K562 (cell line): ENCODE data around the gene CLDN5. TPM values are rescaled to one million over a fixed set of nuclear protein-coding genes. Genes with fewer than 3 reads are reported as not detected.

Source experiments
- ATAC-seq: fragments of 200-7000 bp; cut with Tn5 transposase; 3 replicates; pipeline ENCODE4 v1.9.1; 2020; ENCODE audit warnings: moderate library complexity
- BruUV-seq: library from RNA; stranded (reverse); fragments of 400-500 nt; replicated peaks from 2 replicates; lab custom pipeline; 2021; lab: Mats Ljungman, UMichigan
- CTCF ChIA-PET: fragments of 300-600 bp; formaldehyde crosslinking; extraction: SDS; loops from one replicate; lab custom pipeline; 2021; ENCODE audit warnings: low intra/inter-chr PET ratio; lab: Yijun Ruan, JAX
- POLR2A ChIA-PET: fragments of 300-600, 350-650 bp; sonication (Branson Sonifier 250); formaldehyde crosslinking; extraction: SDS; loops from one replicate; lab custom pipeline; 2021; ENCODE audit warnings: antibody characterized with exemption, inconsistent platforms; lab: Yijun Ruan, JAX
- DNase-seq, 4 experiments: peaks; one replicate each; pipeline versions ENCODE4 v3.0.0 to v3.0.0-alpha.2; 2011 to 2018; ENCODE audit warnings: low spot score in 3 of 4, mixed read lengths in 3 of 4; ENCODE audit errors: extremely low read depth in 1 of 4
- FAIRE-seq: peaks from 2 replicates; lab custom pipeline; 2011; peaks lifted over from hg19 to GRCh38; lab: Jason Lieb, UNC
- H2AFZ ChIP-seq: 2 replicates; pipeline ENCODE4 v1.6.0; 2011; ENCODE audit warnings: low read depth, low read length, control low read depth, inconsistent platforms
- H3K27ac ChIP-seq: fragments of 200-600 bp; 3 replicates; pipeline ENCODE4 v1.8.0; 2011; ENCODE audit warnings: low read depth, mild to moderate bottlenecking, control low read depth, inconsistent platforms, low read length, moderate library complexity, mixed read lengths; ENCODE audit errors: extremely low read depth
- H3K27me3 ChIP-seq, 2 experiments: fragments of 300-600 bp in 1 of 2; 2 replicates in 1 of 2; 3 replicates in 1 of 2; pipeline versions ENCODE4 v1.6.0 to v1.8.0; 2011; ENCODE audit warnings: inconsistent platforms in 2 of 2, low read length in 2 of 2, mild to moderate bottlenecking in 1 of 2, mixed read lengths in 1 of 2, moderate library complexity in 1 of 2; ENCODE audit not compliant: control insufficient read depth in 2 of 2, insufficient read depth in 2 of 2
- H3K36me3 ChIP-seq: fragments of 300-600 bp; 3 replicates; pipeline ENCODE4 v1.8.0; 2011; ENCODE audit warnings: mild to moderate bottlenecking, low read length, inconsistent platforms; ENCODE audit not compliant: control insufficient read depth, insufficient read depth
- H3K4me1 ChIP-seq, 2 experiments: fragments of 200-600 bp in 1 of 2; replicated peaks in 1 of 2; 2 replicates in 1 of 2; 3 replicates in 1 of 2; pipeline versions ENCODE4 v1.5.1 to v1.8.0; 2011; ENCODE audit warnings: inconsistent platforms in 2 of 2, low read length in 2 of 2, mild to moderate bottlenecking in 1 of 2, mixed read lengths in 1 of 2, moderate library complexity in 1 of 2; ENCODE audit not compliant: control insufficient read depth in 2 of 2, insufficient read depth in 2 of 2
- H3K4me2 ChIP-seq: 2 replicates; pipeline ENCODE4 v1.6.1; 2011; ENCODE audit warnings: low read length, control low read depth, inconsistent platforms, mixed read lengths; ENCODE audit not compliant: insufficient read depth
- H3K4me3 ChIP-seq: fragments of 200-600 bp; sonication (generic), shearing (Covaris generic); 2 replicates; pipeline ENCODE4 v1.5.1; 2016; ENCODE audit warnings: control low read depth, inconsistent platforms
- H3K79me2 ChIP-seq: fragments of 200-600 bp; 3 replicates; pipeline ENCODE4 v1.8.0; 2011; ENCODE audit warnings: low read length, inconsistent platforms; ENCODE audit not compliant: control insufficient read depth, insufficient read depth
- H3K9ac ChIP-seq, 2 experiments: 2 replicates each; pipeline versions ENCODE4 v1.6.0 to v1.6.1; 2011; ENCODE audit warnings: low read depth in 2 of 2, low read length in 2 of 2, control low read depth in 1 of 2, inconsistent platforms in 1 of 2, mild to moderate bottlenecking in 1 of 2, mixed read lengths in 1 of 2; ENCODE audit not compliant: insufficient read depth in 1 of 2
- H3K9me1 ChIP-seq: one replicate; pipeline ENCODE4 v1.6.0; 2011; ENCODE audit warnings: inconsistent platforms, mild to moderate bottlenecking, low read length, moderate library complexity; ENCODE audit not compliant: control insufficient read depth, insufficient read depth
- H3K9me3 ChIP-seq: replicated peaks from 2 replicates; pipeline ENCODE4 v1.5.1; 2011; ENCODE audit warnings: low read depth, low read length, inconsistent platforms; ENCODE audit not compliant: control insufficient read depth, insufficient read depth
- H4K20me1 ChIP-seq: replicated peaks from 2 replicates; pipeline ENCODE4 v1.6.1; 2011; ENCODE audit warnings: low read length, inconsistent platforms, mixed read lengths; ENCODE audit not compliant: control insufficient read depth, insufficient read depth
- CHD4 ChIP-seq: fragments of 200-600 bp; sonication (generic); IDR thresholded peaks from 3 replicates; pipeline ENCODE4 v1.6.1; 2012; ENCODE audit warnings: low read depth, mild to moderate bottlenecking, mixed read lengths, low read length, inconsistent platforms; ENCODE audit not compliant: insufficient read depth, insufficient replicate concordance, poor library complexity, severe bottlenecking
- HNRNPLL ChIP-seq: fragments of 200-400 bp; formaldehyde crosslinking; IDR thresholded peaks from 2 replicates; pipeline ENCODE4 v1.6.1; 2017; ENCODE audit warnings: low read length, low read depth, mild to moderate bottlenecking; ENCODE audit not compliant: poor library complexity, severe bottlenecking
- KHSRP ChIP-seq: fragments of 450-650 bp; IDR thresholded peaks from 2 replicates; pipeline ENCODE4 v1.6.1; 2017
- MXI1 ChIP-seq: IDR thresholded peaks from 2 replicates; pipeline ENCODE4 v1.6.1; 2011; ENCODE audit warnings: low read depth, mild to moderate bottlenecking, improper control_type of control experiment, low read length
- MYNN ChIP-seq, 2 experiments: sonication (generic); formaldehyde crosslinking in 1 of 2; IDR thresholded peaks; 2 replicates each; pipeline versions ENCODE4 v1.5.0 to v1.6.1; 2016 to 2020; ENCODE audit warnings: antibody characterized with exemption in 1 of 2, missing genetic modification reagents in 1 of 2
- RBM25 ChIP-seq: fragments of 200-400 bp; formaldehyde crosslinking; IDR thresholded peaks from 2 replicates; pipeline ENCODE4 v1.6.1; 2018; ENCODE audit warnings: low read length, low read depth, moderate library complexity; ENCODE audit not compliant: severe bottlenecking
- STAT5B ChIP-seq: fragments of 250-450 bp; sonication (Bioruptor Pico); IDR thresholded peaks from 2 replicates; pipeline ENCODE4 v1.8.0; 2021; ENCODE audit warnings: mild to moderate bottlenecking, inconsistent platforms
- ZBTB40 ChIP-seq, 2 experiments: fragments of 450-650 bp in 1 of 2; sonication (generic) in 1 of 2; formaldehyde crosslinking in 1 of 2; IDR thresholded peaks; 2 replicates each; pipeline versions ENCODE4 v1.7.1 to v1.9.0; 2016 to 2022; ENCODE audit warnings: inconsistent platforms in 1 of 2, mild to moderate bottlenecking in 1 of 2, missing genetic modification reagents in 1 of 2
- ZFPM2 ChIP-seq: fragments of 250-450 bp; sonication (Bioruptor Pico); IDR thresholded peaks from 2 replicates; pipeline ENCODE4 v1.5.1; 2022; ENCODE audit warnings: mild to moderate bottlenecking
- ZNF12 ChIP-seq: sonication (generic); formaldehyde crosslinking; IDR thresholded peaks from 2 replicates; pipeline ENCODE4 v1.4.0; 2020; ENCODE audit warnings: mild to moderate bottlenecking, missing genetic modification reagents
- WGBS: fragments of 100-300 bp; shearing (Covaris generic); methylation state at CpG from one replicate; pipeline ENCODE4 v1.1.6; 2016; ENCODE audit warnings: low coverage, mixed read lengths; ENCODE audit not compliant: insufficient coverage; ENCODE audit errors: missing lambda C conversion rate; 5-methylcytosine and 5-hydroxymethylcytosine counted together
- in situ Hi-C: fragments of 300-500 bp; cut with MboI; formaldehyde crosslinking; loops from 4 replicates; pipeline ENCODE4 v1.15.0; 2018; ENCODE audit warnings: inconsistent platforms, mixed read lengths
- intact Hi-C: fragments of 100-400 bp; cut with micrococcal nuclease; formaldehyde crosslinking; loops from 2 replicates; pipeline ENCODE4 v1.14.2; 2022
- polyA plus RNA-seq, 8 experiments: library from polyadenylated mRNA; depleted of rRNA in 4 of 8; stranded (reverse) in 5 of 8; unstranded in 3 of 8; fragments of >200 nt; fragmentation: Nextera tagmentation in 2 of 8; fragmentation: Illumina TruSeq in 1 of 8; extraction: Ambion mirVana in 2 of 8; extraction: Trizol in 1 of 8; gene quantifications; 2 replicates each; pipeline versions ENCODE4 v1.2.1 to v1.2.3, GENCODE V29; 2011 to 2014; ENCODE audit warnings: inconsistent platforms in 1 of 8, missing spikeins in 1 of 8
- total RNA-seq, 7 experiments: library from RNA; depleted of rRNA in 6 of 7; stranded (reverse); fragments of >200 nt in 6 of 7; fragmentation: Illumina TruSeq in 2 of 7; extraction: Trizol in 2 of 7; gene quantifications; 2 replicates each; pipeline versions ENCODE4 v1.2.1 to v1.2.3, GENCODE V29; 2011 to 2021; ENCODE audit warnings: low replicate concordance in 1 of 7
- TF ChIP-seq, protein P1 (sequence below): fragments of 250-450 bp; sonication (Bioruptor Pico); IDR thresholded peaks from 2 replicates; pipeline ENCODE4 v1.8.0; 2022; ENCODE audit warnings: inconsistent platforms, mild to moderate bottlenecking, moderate library complexity, borderline replicate concordance

The CLDN5 gene
- total and polyA plus RNA-seq, 9 of the 15 experiments (the other 6 are each of a cell fraction or from before 2014, with no cell fraction given): 0.20 TPM; not detected in 8

DNA sequence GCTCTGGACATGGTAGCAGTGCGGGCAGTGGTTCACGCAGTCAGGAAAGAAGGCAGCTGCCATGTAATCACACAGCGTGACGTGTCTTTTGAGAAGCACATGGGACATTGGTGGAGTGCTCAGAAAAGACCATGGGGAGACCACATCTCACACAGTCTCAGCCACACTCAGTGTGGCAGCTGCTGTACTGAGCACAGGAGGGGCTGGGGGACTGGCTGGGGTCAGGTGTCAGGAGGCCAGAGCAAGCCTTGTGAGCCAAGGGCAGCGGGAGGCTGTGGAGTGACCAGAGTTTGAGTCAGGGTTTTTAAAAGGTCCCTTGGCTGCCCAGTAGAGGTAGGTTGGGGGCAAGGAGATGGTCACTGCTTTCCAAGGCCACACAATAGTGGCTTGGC is 18.5 kb downstream of the CLDN5 start:
- ChIA-PET CTCF (no interaction called here), POLR2A (interaction anchor here (0.7 to 6.3 kb wide), 14 partner anchors 6 to 492 kb away, joined by 3 to 46 read pairs (median 5); partner anchors contain the start of genes CDC45, CLDN5 and UFD1)
- DNase-seq (no peak), ATAC-seq (no peak; the same call in 2 of the 3 replicates), FAIRE-seq (no peak)
- Histone ChIP-seq H4K20me1 (peaks cover 10% of the 10 kb centered on the region; the same call in 1 of the 2 replicates), H3K4me2 (no peak overlapping the region), H3K4me1 (peaks cover 0 to 5% of the 10 kb centered on the region in 2 experiments; a peak in 1 of 5 replicates), H3K79me2 (no peaks in the 10 kb centered on the region), H3K36me3 (peaks cover 99% of the 10 kb centered on the region), H3K27me3 (no peaks in the 10 kb centered on the region), H2AFZ (no peak overlapping the region), H3K9me3 (no peaks in the 10 kb centered on the region), H3K27ac (no peak overlapping the region), H3K9ac (peak overlapping the region in 1 of 2 experiments; percentile 21; a peak in 1 of 4 replicates), H3K4me3 (no peak overlapping the region), H3K9me1 (no peaks in the 10 kb centered on the region)
- WGBS: 95% methylated on average over 5 of the region's 5 CpGs
- BruUV-seq: no TSS peak
- intact Hi-C loops (no loop called here), in situ Hi-C loops (loop anchor here (10.0 kb wide), 1 partner anchor 839 kb away; no protein-coding TSS in a partner anchor)
- no peak for TF ChIP-seq RBM25
- TF ChIP-seq ZBTB40 (IDR thresholded peaks at IDR 0.05): no peak
- no peak for TF ChIP-seq ZBTB40 (CRISPR knock-in tag; IDR thresholded peaks at IDR 0.05)
- TF ChIP-seq STAT5B (CRISPR knock-in tag): no peak
- no peak for TF ChIP-seq ZNF12
- TF ChIP-seq MXI1: no peak
- peak; percentile 13; the same call in 1 of the 2 replicates for TF ChIP-seq MYNN (IDR thresholded peaks at IDR 0.05)
- TF ChIP-seq MYNN (CRISPR knock-in tag; IDR thresholded peaks at IDR 0.05): no peak
- peak; percentile 13 for TF ChIP-seq HNRNPLL
- no peak for TF ChIP-seq CHD4
- no peak for TF ChIP-seq KHSRP
- TF ChIP-seq, protein P1, sequence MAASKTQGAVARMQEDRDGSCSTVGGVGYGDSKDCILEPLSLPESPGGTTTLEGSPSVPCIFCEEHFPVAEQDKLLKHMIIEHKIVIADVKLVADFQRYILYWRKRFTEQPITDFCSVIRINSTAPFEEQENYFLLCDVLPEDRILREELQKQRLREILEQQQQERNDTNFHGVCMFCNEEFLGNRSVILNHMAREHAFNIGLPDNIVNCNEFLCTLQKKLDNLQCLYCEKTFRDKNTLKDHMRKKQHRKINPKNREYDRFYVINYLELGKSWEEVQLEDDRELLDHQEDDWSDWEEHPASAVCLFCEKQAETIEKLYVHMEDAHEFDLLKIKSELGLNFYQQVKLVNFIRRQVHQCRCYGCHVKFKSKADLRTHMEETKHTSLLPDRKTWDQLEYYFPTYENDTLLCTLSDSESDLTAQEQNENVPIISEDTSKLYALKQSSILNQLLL (CRISPR knock-in tag): 0 out of 2 replicates have a peak, but pooled peaks have one; percentile 9
- TF ChIP-seq ZFPM2 (CRISPR knock-in tag): no peak
